ENCODE results near the gene KIF18B. TPM values are rescaled to one million over a fixed set of nuclear protein-coding genes. Genes with fewer than 3 reads are reported as not detected.
A peak's percentile ranks its signal among the peaks of the same experiment; 100 is the strongest.

Gene KIF18B
- total RNA-seq, result 10 to 100 TPM in 3 of 8 experiments, under 1 TPM in 5; 0.20 to 17.8 (median 0.80) TPM

DNA sequence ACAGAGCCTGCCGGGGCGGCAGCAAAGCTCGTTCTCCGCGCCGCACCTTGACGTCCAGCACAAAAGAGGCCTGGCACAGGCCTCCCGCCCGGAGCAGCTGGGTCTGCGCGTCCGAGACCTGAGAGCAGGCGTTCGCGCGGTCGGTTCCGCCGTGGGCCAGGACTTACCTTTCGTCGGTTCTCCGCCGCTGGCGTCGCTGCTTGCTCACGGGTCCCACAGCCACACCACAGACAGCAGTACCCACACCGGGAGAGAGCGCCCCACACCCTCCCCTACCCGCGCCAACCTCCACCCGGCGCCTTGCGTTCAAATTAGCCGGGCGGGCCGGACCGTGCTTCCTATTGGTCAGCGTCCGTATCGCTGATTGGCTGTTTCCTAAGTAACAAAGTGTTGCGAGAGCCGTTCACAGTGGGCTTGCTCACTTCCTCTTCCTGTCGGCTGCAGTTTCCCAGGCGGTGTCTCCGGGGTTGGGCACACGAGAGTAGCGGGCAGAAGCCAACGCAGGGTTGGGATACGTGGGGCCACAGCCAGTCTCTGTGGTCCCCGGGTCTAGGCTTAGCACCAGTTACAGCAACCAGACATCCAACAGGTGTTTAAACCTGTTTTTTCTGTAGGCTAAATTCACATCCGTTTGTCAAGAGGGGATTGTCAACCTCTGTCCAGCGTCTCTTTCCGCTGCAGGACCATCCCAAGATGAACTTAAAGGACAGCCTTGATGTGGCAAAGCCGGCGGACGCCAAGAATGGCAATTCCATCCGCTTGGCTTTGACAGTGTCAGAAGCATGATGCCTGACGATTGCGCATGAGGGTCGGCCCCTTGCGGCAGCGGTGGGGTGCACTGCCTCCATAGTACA is at the start of gene KIF18B:
TSS of gene KIF18B (minus strand) at position 313 of the 854 bp plus-strand sequence. CDS start 11,429 bp downstream, outside the sequence.
- peaks cover 0 to 4% of the 10 kb centered on the region in 2 donors for H3K4me1 ChIP-seq (replicated peaks in 1 of 2)
- in situ Hi-C loops (cut with MboI; ENCODE audit: low pct_unique_long_range_greater_than_20kb in 2 of 9, low sequenced_read_pairs in 9 of 9, unreplicated experiment in 9 of 9), result no loop called here
- peak within 1 kb of the TSS; percentile 18 to 62 for H3K27ac ChIP-seq
- H3K4me3 ChIP-seq, result peak within 1 kb of the TSS; percentile 45 to 71 (median 56)
- peak; percentile 98 to 100 (median 100) for ATAC-seq (replicated peaks in 6 of 8)
- 0 to 44% (median 6%) methylated on average over 1 to 19 of the region's 62 CpGs; no CpG with 5 or more reads in 3 of the 10 experiments for WGBS, 10 experiments

DNA sequence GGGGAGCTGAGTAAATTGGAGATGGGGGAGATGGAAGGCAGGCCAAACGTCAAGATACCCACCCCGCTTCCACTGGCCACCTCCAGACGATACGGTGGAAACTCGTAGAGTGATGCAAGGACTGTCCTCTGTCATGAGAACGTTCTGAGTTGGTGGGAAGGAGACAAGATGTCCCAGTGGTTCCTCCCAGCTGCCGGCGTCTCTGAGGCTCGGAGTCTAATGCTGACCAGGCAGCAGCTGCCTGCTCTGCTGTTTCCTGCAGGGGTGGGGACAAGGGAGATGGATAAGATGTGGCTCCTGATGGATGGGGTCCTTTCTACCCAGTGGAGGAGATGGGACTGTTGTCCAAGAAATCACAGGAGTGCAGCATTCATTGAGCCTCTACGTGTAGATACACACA is 48.7 kb upstream of the KIF18B start:
- Histone ChIP-seq H3K4me1 (replicated peaks in 1 of 2) (peaks cover 28% of the 10 kb centered on the region in 2 donors), H3K4me3 (no peak overlapping the region), H3K27ac (peak overlapping the region; percentile 20 to 85)
- WGBS, 10 experiments, result 0 to 74% (median 45%) methylated on average over 1 to 8 of the region's 10 CpGs; no CpG with 5 or more reads in 4 of the 10 experiments
- no peak for ATAC-seq (replicated peaks in 6 of 8)
- in situ Hi-C loops (cut with MboI; ENCODE audit: low pct_unique_long_range_greater_than_20kb in 2 of 9, low sequenced_read_pairs in 9 of 9, unreplicated experiment in 9 of 9), result no loop called here

DNA sequence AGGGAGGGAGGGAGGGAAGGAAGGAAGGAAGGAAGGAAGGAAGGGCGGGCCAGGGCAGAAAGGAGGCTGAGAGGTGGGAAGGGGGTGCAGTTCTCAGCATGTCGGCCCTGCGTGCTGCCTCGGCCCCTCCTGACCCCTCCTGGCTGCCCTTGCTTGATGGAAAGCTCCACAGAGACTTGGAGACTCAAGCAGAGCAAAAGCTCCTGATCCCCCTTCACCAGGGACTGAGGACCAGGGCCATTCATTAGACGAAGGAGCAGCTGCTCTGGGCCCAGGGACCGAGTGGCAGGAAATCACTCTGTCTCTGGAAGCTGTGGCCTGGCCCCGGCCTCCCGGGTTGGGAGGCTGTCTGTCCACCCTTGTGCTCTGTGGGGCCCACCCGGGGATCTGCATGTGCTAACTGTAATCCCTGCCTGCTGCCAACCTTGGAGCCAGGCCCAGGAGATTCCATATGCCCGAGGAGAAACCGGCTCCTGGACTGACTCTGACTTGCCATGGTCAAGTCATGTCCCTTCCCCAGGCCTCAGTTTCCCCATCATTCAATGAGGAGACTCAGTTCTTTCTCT is 47.9 kb upstream of the KIF18B start:
- 4 to 82% (median 40%) methylated on average over 1 to 4 of the region's 11 CpGs; no CpG with 5 or more reads in 5 of the 10 experiments for WGBS, 10 experiments
- ATAC-seq (replicated peaks in 6 of 8), result peak; percentile 24 to 78 (median 51)
- in situ Hi-C loops (cut with MboI; ENCODE audit: low pct_unique_long_range_greater_than_20kb in 2 of 9, low sequenced_read_pairs in 9 of 9, unreplicated experiment in 9 of 9), result no loop called here
- peaks cover 31 to 34% of the 10 kb centered on the region in 2 donors for H3K4me1 ChIP-seq (replicated peaks in 1 of 2)
- H3K27ac ChIP-seq, result peak overlapping the region; percentile 20 to 85
- no peak overlapping the region for H3K4me3 ChIP-seq

DNA sequence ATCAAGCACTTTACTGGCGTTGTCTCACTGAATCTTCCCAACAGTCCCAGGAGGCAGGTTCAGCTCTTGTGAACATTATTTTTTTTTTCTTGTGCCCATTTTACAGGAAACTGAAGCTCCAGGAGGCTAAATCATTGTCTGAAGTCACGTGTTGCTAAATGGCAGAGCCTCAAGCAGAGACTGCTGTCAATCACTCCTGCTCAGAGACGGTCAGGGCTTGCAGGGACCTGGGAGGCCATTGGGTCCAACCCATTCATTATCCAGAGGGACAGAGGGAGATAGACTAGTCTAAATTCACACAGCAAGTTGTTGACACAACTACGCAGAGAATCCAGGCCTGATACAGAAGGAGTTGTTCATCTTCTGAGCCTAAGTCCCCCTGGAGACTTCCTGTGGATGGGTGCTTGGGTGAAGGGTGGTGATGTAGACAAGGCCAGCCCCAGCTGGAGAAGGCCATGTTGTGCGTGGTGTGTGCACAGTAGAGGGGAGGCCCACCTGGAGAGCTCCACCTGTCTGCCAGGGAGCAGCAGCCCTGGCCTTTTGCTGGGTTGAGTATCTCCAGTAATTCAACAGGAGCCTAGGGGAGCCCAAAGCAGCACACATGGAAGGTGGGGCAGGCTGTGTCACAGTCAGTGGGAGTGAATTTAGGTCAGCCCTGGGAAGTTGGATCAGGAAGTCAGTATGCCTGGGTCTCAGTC is 44.8 kb upstream of the KIF18B start:
- no peak overlapping the region for H3K4me3 ChIP-seq
- ATAC-seq (replicated peaks in 6 of 8), result no peak
- in situ Hi-C loops (cut with MboI; ENCODE audit: low pct_unique_long_range_greater_than_20kb in 2 of 9, low sequenced_read_pairs in 9 of 9, unreplicated experiment in 9 of 9), result no loop called here
- H3K4me1 ChIP-seq (replicated peaks in 1 of 2), result peaks cover 51 to 54% of the 10 kb centered on the region in 2 donors
- H3K27ac ChIP-seq, result no peak overlapping the region
- 17 to 83% (median 58%) methylated on average over 1 to 4 of the region's 5 CpGs; no CpG with 5 or more reads in 2 of the 10 experiments for WGBS, 10 experiments

DNA sequence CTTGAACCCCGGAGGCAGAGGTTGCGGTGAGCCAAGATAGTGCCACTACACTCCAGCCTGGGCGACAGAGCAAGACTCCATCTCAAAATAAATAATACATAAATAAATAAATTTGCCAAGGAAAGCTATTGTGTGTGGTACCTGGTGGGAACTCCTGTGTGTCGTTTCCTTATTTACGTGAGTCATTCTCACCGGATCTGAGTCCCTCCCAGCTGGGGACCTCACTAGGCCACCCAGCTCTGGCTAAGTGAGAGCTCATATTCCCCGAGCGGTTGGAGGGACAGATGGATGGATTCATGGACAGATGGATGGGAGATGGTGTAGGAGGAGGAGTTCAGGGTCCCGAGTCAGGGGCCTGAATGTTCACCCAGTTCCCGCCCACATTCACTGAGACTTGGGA is 43.4 kb upstream of the KIF18B start:
- in situ Hi-C loops (cut with MboI; ENCODE audit: low pct_unique_long_range_greater_than_20kb in 2 of 9, low sequenced_read_pairs in 9 of 9, unreplicated experiment in 9 of 9), result no loop called here
- ATAC-seq (replicated peaks in 6 of 8), result no peak
- H3K4me1 ChIP-seq (replicated peaks in 1 of 2), result peaks cover 53 to 55% of the 10 kb centered on the region in 2 donors
- no peak overlapping the region for H3K4me3 ChIP-seq
- no peak overlapping the region for H3K27ac ChIP-seq
- WGBS, 10 experiments, result 0 to 100% (median 78%) methylated on average over 1 to 7 of the region's 10 CpGs; no CpG with 5 or more reads in 2 of the 10 experiments

DNA sequence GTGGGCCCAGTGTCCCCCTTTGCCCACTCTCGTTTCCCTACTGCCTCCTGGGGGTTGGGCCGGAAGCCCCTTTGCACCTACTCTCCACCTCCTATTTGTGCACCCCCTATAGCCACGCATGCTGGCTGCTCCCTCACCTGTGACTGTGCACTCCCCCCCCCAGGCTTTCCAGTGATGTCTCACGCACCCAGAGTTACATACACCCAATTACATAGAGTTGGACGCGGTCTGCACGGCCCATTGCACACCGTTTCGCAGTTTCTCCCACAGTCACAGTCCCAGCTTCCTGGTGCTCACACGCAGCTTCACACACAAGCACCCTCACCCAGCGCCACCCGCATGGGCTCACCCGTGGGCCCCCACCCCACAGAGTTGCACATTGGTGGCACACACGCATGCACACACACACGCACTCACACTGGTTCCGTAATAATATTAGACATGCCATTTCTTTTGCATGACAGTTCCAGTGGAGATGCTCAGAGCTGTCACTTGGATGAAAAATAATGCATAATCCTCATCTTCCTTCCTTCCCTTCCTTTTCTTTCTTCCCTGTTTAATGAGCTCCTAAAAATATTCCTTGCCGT is 42.1 kb upstream of the KIF18B start:
- H3K27ac ChIP-seq, result peak overlapping the region; percentile 34 to 94
- no peak for ATAC-seq (replicated peaks in 6 of 8)
- WGBS, 10 experiments, result 0 to 90% (median 79%) methylated on average over 1 to 12 of the region's 17 CpGs; no CpG with 5 or more reads in 3 of the 10 experiments
- H3K4me3 ChIP-seq, result no peak overlapping the region
- in situ Hi-C loops (cut with MboI; ENCODE audit: low pct_unique_long_range_greater_than_20kb in 2 of 9, low sequenced_read_pairs in 9 of 9, unreplicated experiment in 9 of 9), result no loop called here
- peaks cover 46 to 49% of the 10 kb centered on the region in 2 donors for H3K4me1 ChIP-seq (replicated peaks in 1 of 2)

DNA sequence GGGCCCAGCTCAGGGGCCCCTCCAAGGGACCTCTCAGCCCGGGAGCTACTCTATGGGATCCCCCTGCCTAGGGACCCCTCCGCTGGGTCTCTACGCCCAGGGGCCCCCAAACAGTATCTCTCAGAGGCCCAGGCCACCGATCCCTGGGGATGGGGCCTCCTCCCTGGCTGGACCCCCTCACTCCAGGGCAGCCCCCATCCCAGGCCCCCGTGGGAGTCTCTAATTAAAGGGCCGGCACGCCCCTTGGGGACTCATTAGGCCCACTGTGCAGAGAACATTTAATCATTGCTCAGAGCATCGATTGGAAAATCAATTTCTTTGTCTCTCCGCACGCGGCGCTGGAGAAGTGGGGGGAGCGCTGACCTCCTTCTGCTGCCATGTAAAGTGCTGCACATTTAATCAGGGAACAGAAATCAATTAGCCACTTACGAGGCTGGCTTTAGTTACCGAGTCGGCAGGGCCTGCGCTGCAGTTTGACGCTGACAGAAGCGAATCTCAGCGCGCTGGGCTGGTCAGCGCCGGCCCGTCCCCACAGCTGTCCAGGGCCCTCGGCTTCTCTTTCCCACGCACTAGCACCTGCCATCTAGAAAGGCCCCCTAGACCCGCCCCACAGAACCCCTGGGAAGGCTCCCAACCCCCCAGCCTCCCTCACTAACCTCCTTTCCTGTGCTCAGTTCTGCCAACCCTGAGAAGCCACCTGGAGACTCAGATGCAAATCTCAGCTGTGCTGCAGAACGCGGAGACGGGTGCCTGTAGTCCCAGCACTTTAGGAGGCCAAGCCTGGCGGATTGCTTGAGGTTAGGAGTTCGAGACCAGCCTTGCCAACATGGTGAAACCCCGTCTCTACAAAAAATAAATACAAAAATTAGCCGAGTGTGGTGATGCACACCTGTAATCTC is 40.7 kb upstream of the KIF18B start:
- in situ Hi-C loops (cut with MboI; ENCODE audit: low pct_unique_long_range_greater_than_20kb in 2 of 9, low sequenced_read_pairs in 9 of 9, unreplicated experiment in 9 of 9), result no loop called here
- peak overlapping the region; percentile 89 to 94 for H3K27ac ChIP-seq
- WGBS, 10 experiments, result 36 to 80% (median 60%) methylated on average over 1 to 12 of the region's 34 CpGs; no CpG with 5 or more reads in 5 of the 10 experiments
- H3K4me3 ChIP-seq, result peak overlapping the region; percentile 2 to 16 (median 6)
- peak in 5 of 8 experiments; percentile 56 to 73 (median 63) for ATAC-seq (replicated peaks in 6 of 8)
- H3K4me1 ChIP-seq (replicated peaks in 1 of 2), result peaks cover 39 to 49% of the 10 kb centered on the region in 2 donors

DNA sequence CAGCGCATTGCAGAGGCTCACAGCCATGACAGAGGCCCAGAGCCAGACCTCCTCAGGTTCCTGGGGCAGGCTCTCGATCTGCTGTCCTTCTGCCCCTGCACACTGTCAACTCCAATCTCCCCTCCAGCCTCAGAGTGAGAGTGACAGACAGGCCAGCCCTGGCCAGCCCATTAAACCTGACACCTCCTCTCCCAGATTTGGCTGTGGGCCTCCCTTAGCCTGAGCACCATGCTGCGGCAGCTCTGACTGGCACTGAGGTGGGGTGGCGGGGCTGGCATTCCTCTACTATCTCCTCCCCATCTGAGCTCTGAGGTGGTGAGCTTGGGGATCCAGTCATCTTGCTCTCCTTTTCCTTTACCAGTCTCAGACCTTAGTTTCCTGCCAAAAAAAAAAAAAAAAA is 36.0 kb upstream of the KIF18B start:
- Histone ChIP-seq H3K27ac (no peak overlapping the region), H3K4me3 (no peak overlapping the region), H3K4me1 (replicated peaks in 1 of 2) (peaks cover 50 to 54% of the 10 kb centered on the region in 2 donors)
- in situ Hi-C loops (cut with MboI; ENCODE audit: low pct_unique_long_range_greater_than_20kb in 2 of 9, low sequenced_read_pairs in 9 of 9, unreplicated experiment in 9 of 9), result no loop called here
- WGBS, 10 experiments, result 17 to 86% methylated on average over 1 of the region's 4 CpGs; no CpG with 5 or more reads in 8 of the 10 experiments
- no peak for ATAC-seq (replicated peaks in 6 of 8)

DNA sequence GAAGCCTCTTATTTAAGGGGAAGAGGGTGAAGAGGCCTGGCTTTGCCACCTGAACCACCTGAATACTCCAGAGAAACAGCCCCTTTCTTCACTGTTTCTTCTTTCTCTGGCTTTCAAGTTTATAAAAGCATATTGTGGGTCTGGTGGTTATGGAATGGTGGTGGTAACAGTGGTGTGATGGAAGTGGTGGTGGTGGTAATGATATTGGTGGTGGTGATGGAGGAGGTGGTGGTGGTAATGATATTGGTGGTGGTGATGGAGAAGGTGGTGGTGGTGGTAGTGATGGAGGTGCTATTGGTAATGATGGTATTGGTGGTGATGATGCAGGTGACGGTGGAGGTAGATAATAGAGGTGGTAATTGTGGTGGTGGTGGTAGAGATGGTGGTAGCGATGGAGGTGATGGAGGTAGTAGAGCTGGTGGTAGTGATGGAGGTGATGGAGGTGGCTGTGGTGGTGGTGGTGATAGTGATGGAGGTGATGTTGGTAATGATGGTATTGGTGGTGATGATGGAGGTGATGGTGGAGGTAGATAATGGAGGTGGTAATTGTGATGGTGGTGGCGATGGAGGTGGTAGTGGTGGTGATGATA is 34.6 kb upstream of the KIF18B start:
- in situ Hi-C loops (cut with MboI; ENCODE audit: low pct_unique_long_range_greater_than_20kb in 2 of 9, low sequenced_read_pairs in 9 of 9, unreplicated experiment in 9 of 9), result no loop called here
- Histone ChIP-seq H3K4me1 (replicated peaks in 1 of 2) (peaks cover 56 to 61% of the 10 kb centered on the region in 2 donors), H3K27ac (no peak overlapping the region), H3K4me3 (no peak overlapping the region)
- whole genome bisulfite sequencing, 10 experiments, result 46 to 100% (median 90%) methylated on average over 1 to 3 of the region's 3 CpGs; no CpG with 5 or more reads in 2 of the 10 experiments
- ATAC-seq (replicated peaks in 6 of 8), result no peak

DNA sequence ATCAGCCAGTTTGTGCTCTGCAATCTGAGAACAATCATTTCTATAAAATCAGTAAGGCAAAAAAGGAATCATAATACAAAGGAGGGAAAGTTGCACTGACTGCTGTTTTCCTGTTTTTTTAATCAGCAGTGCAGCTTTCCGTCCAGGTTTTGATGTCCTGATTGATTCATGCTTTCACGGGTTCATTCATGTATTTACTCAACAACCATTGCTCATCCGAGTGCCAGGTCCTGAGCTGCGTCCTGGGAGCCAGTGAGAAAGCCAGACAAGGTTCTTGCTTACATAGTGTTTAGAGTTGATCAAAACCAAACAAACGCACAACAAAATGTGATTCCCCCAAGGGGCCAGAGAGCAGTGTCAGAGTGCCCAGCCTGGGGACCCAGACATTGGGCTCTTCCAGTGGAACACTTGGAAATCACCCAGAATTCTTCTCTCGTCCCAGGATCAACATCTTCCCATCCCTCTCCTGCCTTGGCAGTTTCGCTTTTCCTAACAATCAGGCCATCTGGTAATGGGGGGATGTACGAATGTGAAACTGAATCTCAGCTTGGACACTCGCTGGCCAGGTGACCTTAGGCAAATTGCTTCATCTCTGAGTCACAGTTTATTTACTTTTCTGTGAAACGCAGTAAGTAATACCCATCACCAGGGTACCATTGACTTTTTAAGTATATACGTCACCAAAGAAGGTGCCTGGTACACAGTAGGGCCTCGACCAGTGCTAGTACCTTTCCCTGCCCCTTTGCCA is 33.8 kb upstream of the KIF18B start:
- in situ Hi-C loops (cut with MboI; ENCODE audit: low pct_unique_long_range_greater_than_20kb in 2 of 9, low sequenced_read_pairs in 9 of 9, unreplicated experiment in 9 of 9), result no loop called here
- peak overlapping the region in 1 of 2 donors; percentile 2 for H3K27ac ChIP-seq
- peak in 3 of 8 experiments; percentile 12 to 33 (median 26) for ATAC-seq (replicated peaks in 6 of 8)
- peaks cover 58 to 61% of the 10 kb centered on the region in 2 donors for H3K4me1 ChIP-seq (replicated peaks in 1 of 2)
- no peak overlapping the region for H3K4me3 ChIP-seq
- 17 to 67% (median 54%) methylated on average over 1 to 9 of the region's 12 CpGs; no CpG with 5 or more reads in 1 of the 10 experiments for WGBS, 10 experiments

DNA sequence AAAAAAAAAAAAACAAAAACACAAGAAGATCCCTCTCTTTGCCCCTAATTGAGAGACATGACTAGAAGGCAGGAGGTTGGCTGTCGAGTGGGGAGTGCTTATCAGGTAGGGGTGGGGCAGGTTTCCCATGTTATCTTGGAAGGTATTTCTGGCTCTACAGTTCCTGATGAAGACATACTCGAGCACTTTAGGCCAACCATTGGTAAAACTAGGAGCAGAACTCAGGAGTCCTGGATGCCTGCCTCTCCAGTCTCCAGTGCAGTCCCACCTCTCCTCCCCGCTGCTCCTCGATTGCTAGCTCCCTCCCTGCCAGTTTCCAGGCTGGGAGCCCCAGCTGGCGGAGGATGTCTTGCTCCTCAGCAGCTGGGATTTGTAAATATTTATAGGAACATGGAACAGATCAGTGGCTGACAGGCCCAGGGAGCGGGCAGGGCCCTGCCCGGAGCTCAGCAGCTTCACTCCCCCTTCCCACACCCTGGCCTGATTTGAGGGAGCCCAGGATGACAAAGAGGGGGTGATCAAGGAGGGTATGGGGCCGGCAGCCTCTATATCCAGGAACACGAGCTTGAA is 31.9 kb upstream of the KIF18B start:
- Histone ChIP-seq H3K4me1 (replicated peaks in 1 of 2) (peaks cover 64 to 65% of the 10 kb centered on the region in 2 donors), H3K27ac (peak overlapping the region; percentile 47 to 53), H3K4me3 (no peak overlapping the region)
- WGBS, 10 experiments, result 25 to 67% (median 65%) methylated on average over 1 to 6 of the region's 9 CpGs; no CpG with 5 or more reads in 7 of the 10 experiments
- in situ Hi-C loops (cut with MboI; ENCODE audit: low pct_unique_long_range_greater_than_20kb in 2 of 9, low sequenced_read_pairs in 9 of 9, unreplicated experiment in 9 of 9), result no loop called here
- ATAC-seq (replicated peaks in 6 of 8), result peak in 7 of 8 experiments; percentile 33 to 62 (median 57)
